Esophagus mucosa (tissue), 1 donor: Measurements from ENCODE around the gene PNRC2. TPM values are rescaled to one million over a fixed set of nuclear protein-coding genes. Genes with fewer than 3 reads are reported as not detected.

ENCODE experiments used
- ATAC-seq: fragments of 200-7000 bp; cut with Tn5 transposase; one replicate; pipeline ENCODE4 v1.9.1; 2020
- total RNA-seq: library from RNA; stranded (reverse); gene quantifications from one replicate; pipeline ENCODE4 v1.2.4, GENCODE V29; 2023
- donor health status: DM: yes; HTN: yes; CAD: no.

PNRC2 gene
- 47.8 TPM for total RNA-seq

- peak; percentile 97 for ATAC-seq
These were observed at the start of gene PNRC2 for GRCh38 chr1:23959461-23960290. PNRC2 (plus strand) TSS chr1:23959828; CDS start chr1:23961458, 1,630 bp downstream.

GRCh38 chr1:23910144-23910543 lies 49.5 kb upstream of the PNRC2 start:
- no peak for ATAC-seq

- no peak for ATAC-seq
These were observed 48.9 kb upstream of the PNRC2 start for GRCh38 chr1:23910553-23911246.

GRCh38 chr1:23911921-23912320 lies 47.7 kb upstream of the PNRC2 start:
- ATAC-seq = no peak

- peak; percentile 39 for ATAC-seq
These were observed 46.3 kb upstream of the PNRC2 start, which contains the start of gene CNR2 for GRCh38 chr1:23913212-23913880. CNR2 (minus strand) TSS chr1:23913362; CDS start chr1:23875617, 37,745 bp downstream.

- ATAC-seq = no peak
These were observed 44.7 kb upstream of the PNRC2 start for GRCh38 chr1:23914921-23915320.

- no peak for ATAC-seq
These were observed 44.2 kb upstream of the PNRC2 start for GRCh38 chr1:23915466-23915865.

- ATAC-seq = peak; percentile 78
These were observed 43.2 kb upstream of the PNRC2 start for GRCh38 chr1:23916209-23917131.

- no peak for ATAC-seq
These were observed 37.2 kb upstream of the PNRC2 start for GRCh38 chr1:23922321-23922943.

- ATAC-seq = no peak
These were observed 35.8 kb upstream of the PNRC2 start for GRCh38 chr1:23923592-23924499.

- no peak for ATAC-seq
These were observed 35.0 kb upstream of the PNRC2 start for GRCh38 chr1:23924601-23925000.

GRCh38 chr1:23925279-23925678 lies 34.3 kb upstream of the PNRC2 start:
- no peak for ATAC-seq

- peak; percentile 20 for ATAC-seq
These were observed 32.5 kb upstream of the PNRC2 start for GRCh38 chr1:23927097-23927496.

- ATAC-seq = no peak
These were observed 30.8 kb upstream of the PNRC2 start for GRCh38 chr1:23928789-23929188.

- ATAC-seq = no peak
These were observed 29.4 kb upstream of the PNRC2 start for GRCh38 chr1:23930270-23930669.

GRCh38 chr1:23930861-23931490 lies 28.7 kb upstream of the PNRC2 start:
- ATAC-seq = peak; percentile 17

GRCh38 chr1:23931491-23931880 lies 28.1 kb upstream of the PNRC2 start:
- ATAC-seq = no peak

- no peak for ATAC-seq
These were observed 23.0 kb upstream of the PNRC2 start for GRCh38 chr1:23936481-23937176.

GRCh38 chr1:23947366-23947765 lies 12.3 kb upstream of the PNRC2 start:
- ATAC-seq = no peak
